CD4-positive, alpha-beta memory T cell (primary cell): Measurements from ENCODE around the gene HAPSTR1. TPM values are rescaled to one million over a fixed set of nuclear protein-coding genes. Genes with fewer than 3 reads are reported as not detected.

ENCODE experiments used
- CTCF ChIA-PET: fragments of 350-600 bp; sonication (Branson Sonifier 250); formaldehyde crosslinking; loops from one replicate; lab custom pipeline; 2021; ENCODE audit warnings: inconsistent platforms; ENCODE audit not compliant: partially characterized antibody; lab: Charles Lee
- POLR2A ChIA-PET: fragments of 350-600 bp; sonication (Branson Sonifier 250); formaldehyde crosslinking; loops from one replicate; lab custom pipeline; 2021; ENCODE audit not compliant: partially characterized antibody; lab: Charles Lee
- DNase-seq, 5 donors: peaks; one replicate each; pipeline versions ENCODE4 v3.0.0 to v3.0.0-alpha.2; 2020 to 2022; ENCODE audit warnings: mixed read lengths in 1 of 5
- H3K27ac ChIP-seq: one replicate; pipeline ENCODE4 v1.7.0; 2013; ENCODE audit warnings: low read depth, low read length
- H3K27me3 ChIP-seq: 2 replicates; pipeline ENCODE4 v1.7.0; 2013; ENCODE audit warnings: mild to moderate bottlenecking, low read length, moderate library complexity; ENCODE audit not compliant: insufficient read depth
- H3K36me3 ChIP-seq: 2 replicates; pipeline ENCODE4 v1.7.0; 2013; ENCODE audit warnings: mild to moderate bottlenecking, low read length, moderate library complexity; ENCODE audit not compliant: insufficient read depth
- H3K4me1 ChIP-seq: 2 replicates; pipeline ENCODE4 v1.7.0; 2013; ENCODE audit warnings: mild to moderate bottlenecking, low read length, moderate library complexity; ENCODE audit not compliant: insufficient read depth
- H3K4me3 ChIP-seq, 2 donors: one replicate each; pipeline ENCODE4 v1.7.0; 2013; ENCODE audit warnings: low read length in 2 of 2, mild to moderate bottlenecking in 1 of 2
- H3K9me3 ChIP-seq, 2 donors: one replicate each; pipeline ENCODE4 v1.7.0; 2013; ENCODE audit warnings: low read length in 2 of 2, control low read depth in 1 of 2; ENCODE audit not compliant: control insufficient read depth in 1 of 2
- H3K27ac Mint-ChIP-seq, 7 donors: one replicate each; pipeline ENCODE4 v1.8.0; 2020 to 2021; ENCODE audit warnings: mixed read lengths in 7 of 7, mild to moderate bottlenecking in 6 of 7, inconsistent platforms in 3 of 7, moderate library complexity in 3 of 7
- H3K27me3 Mint-ChIP-seq, 2 donors: one replicate each; pipeline ENCODE4 v1.8.0; 2020 to 2021; ENCODE audit warnings: mixed read lengths in 2 of 2
- H3K36me3 Mint-ChIP-seq, 2 donors: one replicate each; pipeline ENCODE4 v1.8.0; 2020 to 2021; ENCODE audit warnings: mixed read lengths in 2 of 2, inconsistent platforms in 1 of 2, mild to moderate bottlenecking in 1 of 2
- H3K4me1 Mint-ChIP-seq, 4 donors: one replicate each; pipeline ENCODE4 v1.8.0; 2020 to 2021; ENCODE audit warnings: mixed read lengths in 4 of 4, mild to moderate bottlenecking in 1 of 4
- H3K4me3 Mint-ChIP-seq, 8 donors: one replicate each; pipeline ENCODE4 v1.8.0; 2020 to 2021; ENCODE audit warnings: mixed read lengths in 8 of 8, mild to moderate bottlenecking in 7 of 8, moderate library complexity in 6 of 8, inconsistent platforms in 3 of 8
- H3K9me3 Mint-ChIP-seq, 8 donors: one replicate each; pipeline ENCODE4 v1.8.0; 2020 to 2021; ENCODE audit warnings: mixed read lengths in 8 of 8, mild to moderate bottlenecking in 5 of 8, inconsistent platforms in 3 of 8, moderate library complexity in 1 of 8
- intact Hi-C: fragments of 100-400 bp; cut with micrococcal nuclease; formaldehyde crosslinking; loops from one replicate; pipeline ENCODE4 v1.15.1; 2023
- polyA plus RNA-seq, 2 donors: library from polyadenylated mRNA; unstranded; fragments of 300-500 nt; fragmentation: Illumina TruSeq; gene quantifications; one replicate each; pipeline ENCODE4 v1.2.3, GENCODE V29; 2021
- total RNA-seq, 2 experiments: library from RNA; stranded (reverse); gene quantifications; one replicate each; pipeline ENCODE4 v1.2.3, GENCODE V29; 2021

The HAPSTR1 gene
- total and polyA plus RNA-seq, 4 experiments from 2014 or later = 7.2 to 90.5 (median 55.4) TPM

- intact Hi-C loops = no loop called here
- Histone ChIP-seq H3K27me3 (no peaks in the 10 kb centered on the region), H3K4me3 (no peak overlapping the region), H3K27ac (no peak overlapping the region), H3K4me1 (no peaks in the 10 kb centered on the region), H3K36me3 (no peaks in the 10 kb centered on the region), H3K9me3 (no peaks in the 10 kb centered on the region)
- H3K4me1 Mint-ChIP-seq = peaks cover 0 to 9% (median under 1%) of the 10 kb centered on the region in 4 donors
- H3K27me3 Mint-ChIP-seq = no peaks in the 10 kb centered on the region
- H3K9me3 Mint-ChIP-seq = peaks cover 0 to 16% (median 8%) of the 10 kb centered on the region in 8 donors
- no peak overlapping the region for H3K4me3 Mint-ChIP-seq
- CTCF ChIA-PET = interaction anchor here (1.1 kb wide), 1 partner anchor 39 kb away, joined by 3 read pairs; no protein-coding TSS in a partner anchor
- DNase-seq = no peak
- POLR2A ChIA-PET = no interaction called here
- no peak overlapping the region for H3K27ac Mint-ChIP-seq
- peaks cover 0 to 3% of the 10 kb centered on the region in 2 donors for H3K36me3 Mint-ChIP-seq
These were observed 43.1 kb upstream of the HAPSTR1 start for GRCh38 chr16:9048302-9048700.

- intact Hi-C loops = no loop called here
- no peak overlapping the region for H3K27ac Mint-ChIP-seq
- peaks cover 0 to 9% (median 2%) of the 10 kb centered on the region in 4 donors for H3K4me1 Mint-ChIP-seq
- no peak overlapping the region for H3K27ac ChIP-seq
- no peak overlapping the region for H3K4me3 Mint-ChIP-seq
- H3K27me3 ChIP-seq = no peaks in the 10 kb centered on the region
- peaks cover 0 to 2% of the 10 kb centered on the region in 2 donors for H3K27me3 Mint-ChIP-seq
- CTCF ChIA-PET = interaction anchor here (1.1 kb wide), 1 partner anchor 40 kb away, joined by 3 read pairs; no protein-coding TSS in a partner anchor
- H3K36me3 ChIP-seq = no peaks in the 10 kb centered on the region
- peaks cover 0 to 3% of the 10 kb centered on the region in 2 donors for H3K36me3 Mint-ChIP-seq
- POLR2A ChIA-PET = no interaction called here
- H3K4me1 ChIP-seq = no peaks in the 10 kb centered on the region
- no peak overlapping the region for H3K4me3 ChIP-seq
- no peak for DNase-seq
- peaks cover 0 to 16% (median 8%) of the 10 kb centered on the region in 8 donors for H3K9me3 Mint-ChIP-seq
- H3K9me3 ChIP-seq = no peaks in the 10 kb centered on the region
These were observed 42.2 kb upstream of the HAPSTR1 start for GRCh38 chr16:9049241-9049640.

- intact Hi-C loops = no loop called here
- Mint-ChIP-seq H3K36me3 (peaks cover 0 to 3% of the 10 kb centered on the region in 2 donors), H3K4me1 (peaks cover 0 to 9% (median 2%) of the 10 kb centered on the region in 4 donors), H3K9me3 (peaks cover 0 to 16% (median 8%) of the 10 kb centered on the region in 8 donors), H3K27ac (peak overlapping the region in 1 of 7 donors; percentile 31), H3K4me3 (no peak overlapping the region), H3K27me3 (peaks cover 0 to 2% of the 10 kb centered on the region in 2 donors)
- CTCF ChIA-PET = no interaction called here
- no peak overlapping the region for H3K4me3 ChIP-seq
- H3K27ac ChIP-seq = no peak overlapping the region
- no peaks in the 10 kb centered on the region for H3K36me3 ChIP-seq
- H3K27me3 ChIP-seq = no peaks in the 10 kb centered on the region
- H3K4me1 ChIP-seq = no peaks in the 10 kb centered on the region
- no peak for DNase-seq
- POLR2A ChIA-PET = no interaction called here
- no peaks in the 10 kb centered on the region for H3K9me3 ChIP-seq
These were observed 41.2 kb upstream of the HAPSTR1 start for GRCh38 chr16:9050102-9050830.

GRCh38 chr16:9053006-9053601 lies 38.3 kb upstream of the HAPSTR1 start:
- Histone ChIP-seq H3K9me3 (no peaks in the 10 kb centered on the region), H3K36me3 (no peaks in the 10 kb centered on the region), H3K27ac (no peak overlapping the region), H3K4me3 (no peak overlapping the region), H3K4me1 (no peaks in the 10 kb centered on the region), H3K27me3 (no peaks in the 10 kb centered on the region)
- ChIA-PET POLR2A (no interaction called here), CTCF (no interaction called here)
- intact Hi-C loops = no loop called here
- Mint-ChIP-seq H3K9me3 (no peaks in the 10 kb centered on the region), H3K4me1 (peaks cover 0 to 4% (median under 1%) of the 10 kb centered on the region in 4 donors), H3K27ac (no peak overlapping the region), H3K36me3 (no peaks in the 10 kb centered on the region), H3K4me3 (peak overlapping the region in 1 of 8 donors; percentile 43), H3K27me3 (peaks cover 0 to 2% of the 10 kb centered on the region in 2 donors)
- DNase-seq = no peak

GRCh38 chr16:9054460-9054859 lies 37.0 kb upstream of the HAPSTR1 start:
- no peaks in the 10 kb centered on the region for H3K27me3 ChIP-seq
- H3K4me1 ChIP-seq = no peaks in the 10 kb centered on the region
- H3K27me3 Mint-ChIP-seq = peaks cover 0 to 2% of the 10 kb centered on the region in 2 donors
- no peaks in the 10 kb centered on the region for H3K9me3 Mint-ChIP-seq
- CTCF ChIA-PET = interaction anchor here (0.9 kb wide), 1 partner anchor 45 kb away, joined by 4 read pairs; no protein-coding TSS in a partner anchor
- no peak overlapping the region for H3K27ac Mint-ChIP-seq
- H3K4me3 Mint-ChIP-seq = no peak overlapping the region
- H3K27ac ChIP-seq = no peak overlapping the region
- intact Hi-C loops = no loop called here
- no peaks in the 10 kb centered on the region for H3K36me3 ChIP-seq
- no peak overlapping the region for H3K4me3 ChIP-seq
- no peaks in the 10 kb centered on the region for H3K36me3 Mint-ChIP-seq
- no peaks in the 10 kb centered on the region for H3K9me3 ChIP-seq
- peaks cover 0 to 4% (median 0%) of the 10 kb centered on the region in 4 donors for H3K4me1 Mint-ChIP-seq
- no peak for DNase-seq
- POLR2A ChIA-PET = no interaction called here

GRCh38 chr16:9055115-9055514 lies 36.3 kb upstream of the HAPSTR1 start:
- no peak overlapping the region for H3K4me3 ChIP-seq
- H3K27ac ChIP-seq = no peak overlapping the region
- Mint-ChIP-seq H3K4me1 (peaks cover 0 to 4% (median 0%) of the 10 kb centered on the region in 4 donors), H3K27ac (no peak overlapping the region), H3K4me3 (no peak overlapping the region), H3K27me3 (peaks cover 0 to 2% of the 10 kb centered on the region in 2 donors), H3K9me3 (no peaks in the 10 kb centered on the region), H3K36me3 (no peaks in the 10 kb centered on the region)
- H3K27me3 ChIP-seq = no peaks in the 10 kb centered on the region
- no peak for DNase-seq
- intact Hi-C loops = no loop called here
- ChIA-PET CTCF (no interaction called here), POLR2A (no interaction called here)
- H3K36me3 ChIP-seq = no peaks in the 10 kb centered on the region
- H3K4me1 ChIP-seq = no peaks in the 10 kb centered on the region
- H3K9me3 ChIP-seq = no peaks in the 10 kb centered on the region

GRCh38 chr16:9055661-9056060 lies 35.8 kb upstream of the HAPSTR1 start:
- no peaks in the 10 kb centered on the region for H3K9me3 ChIP-seq
- DNase-seq = no peak
- Mint-ChIP-seq H3K9me3 (no peaks in the 10 kb centered on the region), H3K27me3 (peaks cover 0 to 2% of the 10 kb centered on the region in 2 donors), H3K27ac (no peak overlapping the region), H3K4me1 (peaks cover 0 to 4% (median 0%) of the 10 kb centered on the region in 4 donors), H3K36me3 (no peaks in the 10 kb centered on the region), H3K4me3 (no peak overlapping the region)
- H3K36me3 ChIP-seq = no peaks in the 10 kb centered on the region
- ChIA-PET POLR2A (no interaction called here), CTCF (no interaction called here)
- H3K4me1 ChIP-seq = no peaks in the 10 kb centered on the region
- no peaks in the 10 kb centered on the region for H3K27me3 ChIP-seq
- no peak overlapping the region for H3K27ac ChIP-seq
- intact Hi-C loops = no loop called here
- H3K4me3 ChIP-seq = no peak overlapping the region
